Neural cell (in vitro differentiated cells): ENCODE results near the gene IPP.

Source experiments
- EP300 ChIP-seq: fragments of 450-650 bp; conservative IDR thresholded peaks from 2 replicates; pipeline ENCODE4 v1.6.1; 2014; ENCODE audit warnings: antibody characterized with exemption, mild to moderate bottlenecking, moderate library complexity; ENCODE audit not compliant: poor library complexity, severe bottlenecking
- EZH2 ChIP-seq: fragments of 200-600, 300-800 bp; shearing (Covaris generic), sonication (generic); IDR thresholded peaks from 2 replicates; pipeline ENCODE4 v1.6.1; 2014; ENCODE audit warnings: antibody characterized with exemption, low read length, borderline replicate concordance, mild to moderate bottlenecking; ENCODE audit not compliant: insufficient read depth, poor library complexity, severe bottlenecking
- MXI1 ChIP-seq: fragments of 450-650 bp; conservative IDR thresholded peaks from 2 replicates; pipeline ENCODE4 v1.6.1; 2014; ENCODE audit warnings: antibody characterized with exemption, mild to moderate bottlenecking; ENCODE audit not compliant: poor library complexity, severe bottlenecking
- POLR2AphosphoS5 ChIP-seq: IDR thresholded peaks from 2 replicates; pipeline ENCODE4 v1.6.1; 2012
- RAD21 ChIP-seq: fragments of 450-650 bp; conservative IDR thresholded peaks from 2 replicates; pipeline ENCODE4 v1.6.1; 2014; ENCODE audit warnings: antibody characterized with exemption, mild to moderate bottlenecking, moderate library complexity
- REST ChIP-seq: IDR thresholded peaks from 2 replicates; pipeline ENCODE4 v1.6.1; 2012; ENCODE audit warnings: borderline replicate concordance
- SMC3 ChIP-seq: fragments of 450-650 bp; conservative IDR thresholded peaks from 2 replicates; pipeline ENCODE4 v1.6.1; 2014; ENCODE audit warnings: antibody characterized with exemption, mild to moderate bottlenecking, moderate library complexity; ENCODE audit not compliant: poor library complexity
- TAF1 ChIP-seq: IDR thresholded peaks from 2 replicates; pipeline ENCODE4 v1.6.1; 2012; ENCODE audit warnings: low read depth
- TF ChIP-seq, protein P1 (sequence below): fragments of 450-650 bp; IDR thresholded peaks from 2 replicates; pipeline ENCODE4 v1.5.1; 2014; ENCODE audit warnings: antibody characterized with exemption, mild to moderate bottlenecking, moderate library complexity; ENCODE audit not compliant: poor library complexity, severe bottlenecking

- no peak for TF ChIP-seq MXI1
- TF ChIP-seq, protein P1, sequence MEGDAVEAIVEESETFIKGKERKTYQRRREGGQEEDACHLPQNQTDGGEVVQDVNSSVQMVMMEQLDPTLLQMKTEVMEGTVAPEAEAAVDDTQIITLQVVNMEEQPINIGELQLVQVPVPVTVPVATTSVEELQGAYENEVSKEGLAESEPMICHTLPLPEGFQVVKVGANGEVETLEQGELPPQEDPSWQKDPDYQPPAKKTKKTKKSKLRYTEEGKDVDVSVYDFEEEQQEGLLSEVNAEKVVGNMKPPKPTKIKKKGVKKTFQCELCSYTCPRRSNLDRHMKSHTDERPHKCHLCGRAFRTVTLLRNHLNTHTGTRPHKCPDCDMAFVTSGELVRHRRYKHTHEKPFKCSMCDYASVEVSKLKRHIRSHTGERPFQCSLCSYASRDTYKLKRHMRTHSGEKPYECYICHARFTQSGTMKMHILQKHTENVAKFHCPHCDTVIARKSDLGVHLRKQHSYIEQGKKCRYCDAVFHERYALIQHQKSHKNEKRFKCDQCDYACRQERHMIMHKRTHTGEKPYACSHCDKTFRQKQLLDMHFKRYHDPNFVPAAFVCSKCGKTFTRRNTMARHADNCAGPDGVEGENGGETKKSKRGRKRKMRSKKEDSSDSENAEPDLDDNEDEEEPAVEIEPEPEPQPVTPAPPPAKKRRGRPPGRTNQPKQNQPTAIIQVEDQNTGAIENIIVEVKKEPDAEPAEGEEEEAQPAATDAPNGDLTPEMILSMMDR, result no peak
- no peak for TF ChIP-seq POLR2AphosphoS5
- TF ChIP-seq EP300, result no peak
- no peak for TF ChIP-seq SMC3
- no peak for TF ChIP-seq REST
- no peak for TF ChIP-seq EZH2
- no peak for TF ChIP-seq RAD21
- no peak for TF ChIP-seq TAF1
Measured at GRCh38 chr1:45796946-45797345, 46.5 kb upstream of the IPP start.
